Fibroblast of lung (primary cell): ENCODE measurements around the gene ANKRD31.

Experiments used
- CTCF ChIP-seq, 2 donors: IDR thresholded peaks in 1 of 2; conservative IDR thresholded peaks in 1 of 2; 1 replicate in 1 of 2; 2 replicates in 1 of 2; pipeline ENCODE4 v1.5.1; 2011 to 2012; ENCODE audit warnings: low read length in 2 of 2, control low read depth in 1 of 2, inconsistent platforms in 1 of 2, low read depth in 1 of 2, mild to moderate bottlenecking in 1 of 2
- EZH2 ChIP-seq: IDR thresholded peaks from 2 replicates; pipeline ENCODE4 v1.5.1; 2012; ENCODE audit warnings: low read length, control low read depth, mild to moderate bottlenecking; ENCODE audit errors: missing control alignments

GRCh38 chr5:75214409-75214808 is 22.3 kb downstream of the ANKRD31 start:
- no peak for TF ChIP-seq CTCF (conservative IDR thresholded peaks at IDR 0.05 in 1 of 2, IDR thresholded peaks at IDR 0.05 in 1 of 2; ENCODE audit: low read depth in 1 of 2, low read length in 2 of 2)
- TF ChIP-seq EZH2 = no peak
